ENCODE data around the gene GADD45G. TPM values are rescaled to one million over a fixed set of nuclear protein-coding genes. Genes with fewer than 3 reads are reported as not detected.

Gene GADD45G
- total and polyA plus RNA-seq, 12 donors = 9.4 to 125 (median 21.2) TPM

Other genes starting within 250 kb of the GADD45G start
- 10 to 100 TPM; 16.2 to 51.0 (median 21.3) TPM for gene SEMA4D, start 106.9 kb upstream of the GADD45G start, total RNA-seq
- gene SEMA4D, start 106.9 kb upstream of the GADD45G start, polyA plus RNA-seq = 1 to 10 TPM; 2.3 to 8.9 TPM